Measurements from ENCODE around the gene MTHFD1. TPM values are rescaled to one million over a fixed set of nuclear protein-coding genes. Genes with fewer than 3 reads are reported as not detected.

Gene MTHFD1
- total and polyA plus RNA-seq, 9 of the 15 experiments (the other 6 are each of a cell fraction or from before 2014, with no cell fraction given) = 66.7 to 158 (median 90.9) TPM

- TF ChIP-seq ZBTB11 (CRISPR knock-in tag; IDR thresholded peaks at IDR 0.05) (no peak), HBP1 (CRISPR knock-in tag; IDR thresholded peaks at IDR 0.05) (no peak), TRIM25 (IDR thresholded peaks at IDR 0.05; ENCODE audit: borderline replicate concordance) (no peak), ZKSCAN1 (IDR thresholded peaks at IDR 0.05; ENCODE audit: low read depth, low read length) (no peak)
These were observed 19.0 kb upstream of the MTHFD1 start (continued) for GRCh38 chr14:64369201-64369600.
